NCI-H82 (cell line): ENCODE data around the gene MTOR.
"Not testable (repeated sequence)": the region's sequence is repeated elsewhere in the genome, so short reads cannot be mapped to it uniquely, and the experiment has no call there.

Experiments
- DNase-seq: peaks from one replicate; lab custom pipeline; 2025; lab: John Stamatoyannopoulos, UW

The MTOR gene

DNA sequence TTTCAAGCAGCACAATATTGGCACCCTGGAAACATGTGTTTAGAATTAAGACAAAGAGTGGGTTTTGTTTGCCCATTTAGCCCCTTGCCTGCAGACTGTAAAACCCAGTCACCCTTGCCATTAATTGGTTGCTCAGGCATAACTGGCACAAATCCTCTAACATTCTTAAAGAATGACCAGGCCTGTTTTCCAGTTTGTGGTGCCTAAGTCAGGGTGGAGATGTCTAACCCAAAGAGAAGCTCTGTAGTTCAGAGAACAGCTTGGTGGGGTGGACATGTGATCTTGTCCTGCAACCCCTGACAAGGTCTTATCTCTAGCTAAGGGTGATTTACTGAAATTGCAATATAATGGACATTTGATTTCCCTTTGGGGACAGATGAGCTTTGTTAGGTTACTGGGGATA, 82.0 kb downstream of the MTOR start:
- DNase-seq: no peak

GRCh38 chr1:11179749-11180148, 82.6 kb downstream of the MTOR start:
- DNase-seq: not testable (repeated sequence)

DNA sequence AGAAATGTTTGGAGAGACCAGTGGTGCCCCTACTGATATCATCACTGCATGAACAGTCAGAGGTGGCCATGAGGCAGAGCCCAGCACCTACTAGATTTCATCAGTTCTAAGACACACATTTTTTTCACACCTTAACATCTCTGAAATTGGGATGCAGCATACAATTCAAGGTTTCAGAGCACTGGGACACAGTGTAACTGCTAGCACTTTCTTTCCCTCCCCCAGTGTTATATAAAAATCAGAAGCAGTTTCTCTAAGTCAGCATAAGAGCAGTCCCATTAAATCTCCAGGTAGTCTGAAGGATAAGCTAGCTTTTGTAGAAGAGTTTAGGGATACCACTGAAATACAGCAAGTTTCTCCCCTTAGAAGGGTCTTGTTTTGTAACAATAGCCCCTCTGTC, 83.2 kb downstream of the MTOR start:
- no peak for DNase-seq

GRCh38 chr1:11178021-11179015, 84.0 kb downstream of the MTOR start:
- no peak for DNase-seq

- no peak for DNase-seq
Observed at GRCh38 chr1:11176081-11176706, 86.2 kb downstream of the MTOR start.

- DNase-seq: no peak
Observed at GRCh38 chr1:11175461-11175860, 86.9 kb downstream of the MTOR start.

GRCh38 chr1:11174261-11174942, 87.9 kb downstream of the MTOR start:
- no peak for DNase-seq

DNA sequence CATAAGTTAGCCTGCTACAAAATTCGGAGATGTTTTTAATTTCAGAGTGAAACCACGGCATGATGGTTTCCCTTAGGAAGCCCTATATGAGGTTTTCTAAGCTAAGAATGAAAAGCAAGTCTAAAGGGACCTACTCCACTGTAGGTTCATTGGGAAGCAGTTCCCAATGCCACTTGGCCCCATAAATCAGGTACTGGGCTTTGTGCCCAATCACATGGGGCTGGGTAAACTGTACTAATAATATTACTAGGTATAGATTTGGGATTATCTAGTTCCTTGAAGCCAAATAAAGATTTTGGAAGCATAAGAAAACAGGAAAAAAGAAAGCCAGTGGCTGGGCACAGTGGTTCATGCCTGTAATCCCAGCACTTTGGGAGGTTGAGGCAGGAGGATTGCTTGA, 92.2 kb downstream of the MTOR start:
- DNase-seq: no peak

DNA sequence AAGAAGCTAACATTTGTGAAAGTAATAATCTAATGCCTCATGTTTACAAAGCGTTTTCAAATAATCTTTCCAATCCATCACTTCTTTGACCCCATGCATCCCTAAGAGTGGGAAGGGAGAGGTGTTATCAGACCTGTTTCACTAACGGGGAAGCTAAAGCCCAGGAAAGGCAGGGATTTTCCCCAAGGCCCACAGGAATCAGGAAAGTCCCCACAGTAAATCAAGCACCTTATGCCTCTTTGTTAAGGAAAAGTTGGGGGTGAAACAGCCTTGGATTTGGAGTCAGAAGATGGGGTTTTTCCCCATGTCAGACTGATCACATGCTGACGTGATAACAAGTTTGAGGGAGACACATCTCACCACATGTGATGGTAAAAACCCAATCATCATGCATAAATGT, 93.1 kb downstream of the MTOR start:
- DNase-seq: no peak

- DNase-seq: no peak
Observed at GRCh38 chr1:11168731-11169130, 93.6 kb downstream of the MTOR start.

DNA sequence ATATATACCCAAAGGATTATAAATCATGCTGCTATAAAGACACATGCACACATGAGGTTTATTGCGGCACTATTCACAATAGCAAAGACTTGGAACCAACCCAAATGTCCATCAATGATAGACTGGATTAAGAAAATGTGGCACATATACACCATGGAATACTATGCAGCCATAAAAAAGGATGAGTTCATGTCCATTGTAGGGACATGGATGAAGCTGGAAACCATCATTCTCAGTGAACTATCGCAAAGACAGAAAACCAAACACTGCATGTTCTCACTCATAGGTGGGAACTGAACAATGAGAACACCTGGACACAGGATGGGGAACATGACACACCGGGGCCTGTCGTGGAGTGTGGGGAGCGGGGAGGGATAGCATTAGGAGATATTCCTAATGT, 95.6 kb downstream of the MTOR start:
- DNase-seq: not testable (repeated sequence)

DNA sequence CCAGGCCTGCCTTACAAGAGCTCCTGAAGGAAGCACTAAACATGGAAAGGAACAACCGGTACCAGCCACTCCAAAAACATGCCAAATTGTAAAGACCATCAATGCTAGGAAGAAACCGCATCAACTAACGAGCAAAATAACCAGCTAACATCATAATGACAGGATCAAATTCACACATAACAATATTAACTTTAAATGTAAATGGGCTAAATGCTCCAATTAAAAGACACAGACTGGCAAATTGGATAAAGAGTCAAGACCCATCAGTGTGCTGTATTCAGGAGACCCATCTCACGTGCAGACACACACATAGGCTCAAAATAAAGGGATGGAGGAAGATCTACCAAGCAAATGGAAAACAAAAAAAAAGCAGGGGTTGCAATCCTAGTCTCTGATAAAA, 99.6 kb downstream of the MTOR start:
- not testable (repeated sequence) for DNase-seq

- DNase-seq: peak; percentile 20
Observed at GRCh38 chr1:11158720-11159321, 103.5 kb downstream of the MTOR start.

DNA sequence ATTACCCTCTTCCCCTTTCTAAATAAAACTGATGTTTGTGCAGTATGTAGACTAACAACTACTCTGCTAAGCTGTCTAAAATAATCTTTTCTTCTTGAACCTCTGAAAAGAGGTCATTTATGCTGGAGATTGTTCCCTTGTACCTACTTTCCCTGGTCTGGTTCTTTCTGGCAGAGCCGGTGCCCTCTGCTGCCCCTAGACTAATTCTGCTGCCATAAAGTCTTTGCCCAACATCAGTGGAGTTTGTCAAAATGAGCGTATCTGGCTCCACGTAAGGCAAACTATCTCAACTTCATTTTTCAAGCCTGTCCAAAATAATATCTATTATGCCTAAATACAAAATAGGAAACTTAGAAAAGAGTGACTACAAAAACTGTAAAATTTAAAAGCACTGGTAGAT, 104.1 kb downstream of the MTOR start:
- no peak for DNase-seq

DNA sequence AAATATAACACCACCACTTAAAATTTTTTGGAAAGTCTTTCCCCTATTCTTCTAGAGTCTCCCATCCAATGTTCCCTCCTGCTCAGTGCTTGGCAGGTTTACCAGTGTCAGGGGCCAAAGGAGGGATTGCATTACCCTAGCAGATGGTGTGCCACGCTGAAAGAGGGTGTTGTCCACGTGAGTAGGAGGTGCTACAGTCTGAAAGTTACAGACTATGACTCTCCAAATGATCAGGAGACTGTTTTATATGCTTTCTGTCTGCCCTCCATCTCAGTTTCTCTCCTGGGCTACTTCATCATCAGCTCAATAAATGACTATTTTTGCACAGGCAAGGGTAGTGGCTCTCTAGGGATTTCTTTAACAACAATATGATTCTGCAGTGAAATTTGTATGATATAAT, 104.5 kb downstream of the MTOR start:
- peak; percentile 87 for DNase-seq

- peak; percentile 62 for DNase-seq
Observed at GRCh38 chr1:11157394-11157793, 105.0 kb downstream of the MTOR start.

GRCh38 chr1:11156963-11157362, 105.4 kb downstream of the MTOR start:
- DNase-seq: no peak

DNA sequence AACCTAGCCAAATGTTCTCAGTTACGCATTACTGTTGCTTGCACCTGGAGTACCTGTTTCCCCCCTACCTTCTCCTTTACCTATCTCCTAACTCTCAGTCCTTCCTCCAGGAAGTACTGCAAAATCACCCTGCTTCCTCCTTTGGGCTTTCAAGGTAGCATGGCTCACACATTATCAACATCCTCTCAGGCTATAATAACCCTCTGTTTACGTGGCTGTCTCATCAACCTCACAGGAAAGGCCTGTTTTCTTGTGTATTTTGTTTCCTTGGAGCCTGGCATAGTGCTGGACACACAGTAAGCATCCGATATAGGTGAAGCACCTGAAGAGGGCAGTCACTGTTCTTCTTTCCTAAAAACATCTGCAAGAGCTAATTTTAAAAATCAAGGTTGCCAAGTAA, 105.9 kb downstream of the MTOR start:
- no peak for DNase-seq

GRCh38 chr1:11153184-11153583, 109.2 kb downstream of the MTOR start:
- no peak for DNase-seq

DNA sequence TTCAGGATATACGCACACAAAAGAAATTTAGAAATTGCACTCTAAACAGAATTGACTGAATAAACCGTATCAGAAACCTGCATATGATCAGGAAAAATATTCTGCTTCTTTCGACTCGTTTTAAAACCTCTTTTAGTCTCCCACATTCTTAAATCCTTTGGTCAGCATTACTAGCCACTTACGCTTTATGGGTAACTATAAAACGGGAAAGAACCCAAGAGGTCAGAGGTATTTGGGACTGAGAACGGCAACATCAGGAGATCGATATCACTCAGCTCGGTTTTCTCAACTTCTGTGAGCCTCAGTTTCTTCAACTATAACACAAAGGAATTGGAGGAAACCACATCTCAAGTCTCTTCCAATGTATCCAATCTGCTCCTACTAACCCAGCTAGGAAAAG, 109.6 kb downstream of the MTOR start:
- DNase-seq: no peak

- no peak for DNase-seq
Observed at GRCh38 chr1:11151826-11152612, 110.3 kb downstream of the MTOR start.

DNA sequence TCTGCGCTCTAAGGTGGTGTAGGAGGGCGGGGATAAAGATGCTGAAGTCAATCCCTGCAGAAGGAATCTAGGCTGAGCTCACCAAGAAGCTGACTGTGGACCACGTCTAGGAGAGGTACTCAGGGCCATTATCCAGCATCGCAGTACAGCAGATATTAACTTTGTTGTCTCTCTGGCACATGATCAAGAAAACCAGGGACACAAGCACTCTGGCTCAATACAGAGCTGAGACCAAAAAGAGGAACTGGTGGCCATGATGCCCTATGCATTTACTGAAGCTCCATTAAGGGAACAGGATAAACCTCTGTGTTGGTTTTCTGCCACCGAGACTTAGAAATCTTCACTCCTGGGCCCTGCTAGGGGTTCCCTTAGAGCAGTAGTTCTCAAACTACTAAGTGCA, 111.2 kb downstream of the MTOR start:
- no peak for DNase-seq
